Measurements from ENCODE around the gene ERBB4. TPM values are rescaled to one million over a fixed set of nuclear protein-coding genes. Genes with fewer than 3 reads are reported as not detected.
A peak's percentile ranks its signal among the peaks of the same experiment; 100 is the strongest.

Gene ERBB4
- total RNA-seq, 1 donor = 5.8 TPM

GRCh38 chr2:212274215-212274614 is 264.4 kb downstream of the ERBB4 start:
- TF ChIP-seq, protein P1, sequence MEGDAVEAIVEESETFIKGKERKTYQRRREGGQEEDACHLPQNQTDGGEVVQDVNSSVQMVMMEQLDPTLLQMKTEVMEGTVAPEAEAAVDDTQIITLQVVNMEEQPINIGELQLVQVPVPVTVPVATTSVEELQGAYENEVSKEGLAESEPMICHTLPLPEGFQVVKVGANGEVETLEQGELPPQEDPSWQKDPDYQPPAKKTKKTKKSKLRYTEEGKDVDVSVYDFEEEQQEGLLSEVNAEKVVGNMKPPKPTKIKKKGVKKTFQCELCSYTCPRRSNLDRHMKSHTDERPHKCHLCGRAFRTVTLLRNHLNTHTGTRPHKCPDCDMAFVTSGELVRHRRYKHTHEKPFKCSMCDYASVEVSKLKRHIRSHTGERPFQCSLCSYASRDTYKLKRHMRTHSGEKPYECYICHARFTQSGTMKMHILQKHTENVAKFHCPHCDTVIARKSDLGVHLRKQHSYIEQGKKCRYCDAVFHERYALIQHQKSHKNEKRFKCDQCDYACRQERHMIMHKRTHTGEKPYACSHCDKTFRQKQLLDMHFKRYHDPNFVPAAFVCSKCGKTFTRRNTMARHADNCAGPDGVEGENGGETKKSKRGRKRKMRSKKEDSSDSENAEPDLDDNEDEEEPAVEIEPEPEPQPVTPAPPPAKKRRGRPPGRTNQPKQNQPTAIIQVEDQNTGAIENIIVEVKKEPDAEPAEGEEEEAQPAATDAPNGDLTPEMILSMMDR (IDR thresholded peaks at IDR 0.05; ENCODE audit: insufficient read depth, low read length) = no peak
- H3K4me3 ChIP-seq (ENCODE audit: low read depth, low read length) = no peak overlapping the region
- DNase-seq (ENCODE audit: low read depth) = no peak

DNA sequence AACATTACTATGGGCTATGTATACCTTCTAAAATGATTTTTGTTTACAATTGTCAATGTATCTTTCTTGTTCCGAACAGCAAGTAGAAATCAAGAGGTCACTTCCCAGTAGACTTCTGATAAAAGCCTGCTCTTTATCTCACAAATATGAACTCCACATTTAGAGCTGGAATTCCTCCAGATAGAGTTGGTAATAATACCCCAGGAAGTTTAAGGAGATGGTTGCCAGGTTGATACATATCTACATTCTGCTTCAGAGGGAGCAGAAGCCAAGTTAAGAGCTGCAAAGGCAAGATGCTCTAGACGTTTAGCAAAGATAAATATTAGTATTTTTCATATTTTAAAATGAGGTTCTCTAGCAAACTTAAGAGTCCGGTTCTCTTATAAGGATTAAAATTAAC is 267.0 kb downstream of the ERBB4 start:
- H3K4me3 ChIP-seq (ENCODE audit: low read depth, low read length) = no peak overlapping the region
- TF ChIP-seq, protein P1 (IDR thresholded peaks at IDR 0.05; ENCODE audit: insufficient read depth, low read length) = no peak
- DNase-seq (ENCODE audit: low read depth) = peak; percentile 5

- DNase-seq (ENCODE audit: low read depth) = no peak
- no peak overlapping the region for H3K4me3 ChIP-seq (ENCODE audit: low read depth, low read length)
- TF ChIP-seq, protein P1 (IDR thresholded peaks at IDR 0.05; ENCODE audit: insufficient read depth, low read length) = no peak
Observed at GRCh38 chr2:212269005-212269404, 269.6 kb downstream of the ERBB4 start.

DNA sequence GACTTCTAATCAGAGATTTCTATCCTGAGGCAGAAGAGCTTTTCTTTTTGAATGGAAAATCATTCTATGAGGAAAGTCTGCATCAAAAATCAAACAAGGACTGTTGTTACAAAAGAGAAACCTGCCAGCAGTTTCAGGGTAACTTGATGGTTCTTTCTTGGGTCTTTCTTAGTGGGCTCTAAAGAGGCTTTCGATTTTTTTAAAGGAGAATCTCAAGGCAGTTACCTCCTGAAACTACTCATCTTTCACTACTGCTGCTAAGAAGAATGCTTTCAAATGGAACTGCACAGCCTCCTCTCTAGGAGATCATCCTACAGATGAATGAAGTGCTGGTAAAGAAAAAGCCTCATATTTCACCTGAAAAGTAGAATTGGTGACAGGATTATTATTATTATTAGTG is 272.3 kb downstream of the ERBB4 start:
- H3K4me3 ChIP-seq (ENCODE audit: low read depth, low read length) = no peak overlapping the region
- DNase-seq (ENCODE audit: low read depth) = no peak
- TF ChIP-seq, protein P1 (IDR thresholded peaks at IDR 0.05; ENCODE audit: insufficient read depth, low read length) = no peak

DNA sequence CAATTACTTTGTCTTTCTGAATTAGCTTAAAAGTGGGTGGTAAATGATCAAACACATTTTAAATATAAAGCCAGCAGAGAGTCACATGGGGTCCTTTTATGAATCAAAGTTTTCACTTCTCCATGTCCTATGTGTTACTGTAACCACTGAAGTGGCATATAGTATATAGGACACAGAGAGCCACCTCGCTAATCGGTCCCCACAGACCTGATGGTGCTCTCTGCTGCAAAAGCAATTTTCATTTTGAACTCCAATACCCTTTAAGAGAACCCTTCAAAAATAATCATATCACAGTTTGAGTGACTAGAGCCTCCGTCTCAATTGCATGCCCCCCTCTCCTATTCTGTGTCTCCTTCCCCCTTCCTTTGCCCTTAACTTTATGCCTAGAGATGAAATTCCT is 272.8 kb downstream of the ERBB4 start:
- H3K4me3 ChIP-seq (ENCODE audit: low read depth, low read length) = no peak overlapping the region
- TF ChIP-seq, protein P1 (IDR thresholded peaks at IDR 0.05; ENCODE audit: insufficient read depth, low read length) = no peak
- no peak for DNase-seq (ENCODE audit: low read depth)

DNA sequence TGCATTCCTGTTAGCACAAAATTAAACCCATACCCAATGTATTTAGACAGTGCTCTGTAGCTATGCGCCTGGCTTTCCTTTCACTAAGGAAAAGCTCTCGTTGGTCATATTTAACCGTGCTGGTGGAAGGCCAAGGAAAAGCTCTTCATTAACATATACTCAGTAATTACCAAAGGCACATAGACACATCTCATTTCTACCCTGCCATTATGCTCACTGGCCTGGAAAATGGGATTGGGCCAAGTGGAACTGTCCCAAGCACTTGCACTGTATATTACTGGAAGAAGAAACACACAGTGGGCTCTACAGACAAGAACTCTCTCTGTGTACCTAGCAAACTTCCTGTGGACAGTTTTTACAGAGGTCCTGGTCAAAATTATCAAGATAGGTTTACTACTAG is 274.4 kb downstream of the ERBB4 start:
- TF ChIP-seq, protein P1 (IDR thresholded peaks at IDR 0.05; ENCODE audit: insufficient read depth, low read length) = no peak
- DNase-seq (ENCODE audit: low read depth) = no peak
- no peak overlapping the region for H3K4me3 ChIP-seq (ENCODE audit: low read depth, low read length)

DNA sequence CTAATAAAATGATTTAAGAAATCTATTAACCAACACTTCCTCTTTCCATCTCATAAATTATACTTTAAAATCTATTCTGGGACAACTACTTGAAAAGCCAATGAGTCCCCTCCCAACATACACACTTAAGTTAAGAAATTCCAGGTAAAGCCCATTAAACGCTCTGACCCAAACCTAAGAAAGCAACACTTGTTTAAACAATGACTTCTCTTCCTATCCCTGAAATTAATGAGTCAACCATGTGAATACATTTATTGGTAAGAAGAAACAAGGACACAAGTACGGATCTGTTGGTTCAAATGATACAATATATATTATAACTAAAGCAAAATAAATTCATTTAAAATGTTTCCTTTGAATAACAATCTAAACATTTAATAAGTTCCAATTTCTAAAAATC is 279.4 kb downstream of the ERBB4 start:
- TF ChIP-seq, protein P1 (IDR thresholded peaks at IDR 0.05; ENCODE audit: insufficient read depth, low read length) = no peak
- no peak overlapping the region for H3K4me3 ChIP-seq (ENCODE audit: low read depth, low read length)
- no peak for DNase-seq (ENCODE audit: low read depth)

Data from fibroblast of the aortic adventitia (primary cell).